ENCODE results near the gene HLA-F. TPM values are rescaled to one million over a fixed set of nuclear protein-coding genes. Genes with fewer than 3 reads are reported as not detected.
A peak's percentile ranks its signal among the peaks of the same experiment; 100 is the strongest.

Gene HLA-F
- total RNA-seq, 2 donors from 2014 or later, result 0.48 to 3.9 TPM

DNA sequence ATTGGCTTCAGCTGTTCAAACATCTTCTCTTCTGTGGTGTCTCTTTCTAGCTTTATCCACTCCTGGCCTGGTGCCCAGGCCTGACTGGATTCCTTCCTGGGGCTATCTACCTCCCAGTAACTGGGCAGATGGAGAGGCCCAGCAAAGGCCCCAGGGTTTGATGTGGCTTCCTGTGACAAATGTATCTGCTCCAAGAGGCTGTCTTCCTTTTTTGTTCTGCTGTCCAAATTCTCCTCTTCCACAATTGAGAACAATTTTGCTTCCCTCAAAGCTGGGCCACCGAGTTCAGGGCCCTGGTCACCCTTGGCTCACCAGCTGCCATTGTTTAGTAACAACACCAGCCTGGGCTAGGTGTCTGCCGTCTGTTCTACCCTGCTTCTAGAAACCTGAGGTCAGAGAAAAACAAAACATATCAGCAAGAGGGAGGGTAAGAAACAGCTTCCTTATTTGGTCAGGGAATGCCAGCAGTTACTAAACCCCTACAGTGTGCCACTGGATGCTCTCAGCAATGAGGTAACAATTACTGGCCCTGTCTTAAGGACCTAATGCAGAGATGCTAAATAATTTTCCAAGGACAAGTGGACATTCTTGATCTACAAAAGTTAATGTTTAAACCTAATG lies 46.1 kb upstream of the HLA-F start:
- H3K4me1 Mint-ChIP-seq, result peaks cover 19% of the 10 kb centered on the region
- WGBS, 2 experiments (ENCODE audit: insufficient coverage in 1 of 2, insufficient read length in 1 of 2), result 74 to 100% methylated on average over 1 to 2 of the region's 2 CpGs
- no peaks in the 10 kb centered on the region for H3K9me3 ChIP-seq (ENCODE audit: control insufficient read depth, low read length)
- peak overlapping the region; percentile 13 for H3K27ac ChIP-seq (ENCODE audit: low read depth, low read length)
- H3K36me3 ChIP-seq (ENCODE audit: control insufficient read depth, insufficient read depth, low read length), result no peaks in the 10 kb centered on the region
- H3K4me3 Mint-ChIP-seq, result no peak overlapping the region
- TF ChIP-seq, protein P1, sequence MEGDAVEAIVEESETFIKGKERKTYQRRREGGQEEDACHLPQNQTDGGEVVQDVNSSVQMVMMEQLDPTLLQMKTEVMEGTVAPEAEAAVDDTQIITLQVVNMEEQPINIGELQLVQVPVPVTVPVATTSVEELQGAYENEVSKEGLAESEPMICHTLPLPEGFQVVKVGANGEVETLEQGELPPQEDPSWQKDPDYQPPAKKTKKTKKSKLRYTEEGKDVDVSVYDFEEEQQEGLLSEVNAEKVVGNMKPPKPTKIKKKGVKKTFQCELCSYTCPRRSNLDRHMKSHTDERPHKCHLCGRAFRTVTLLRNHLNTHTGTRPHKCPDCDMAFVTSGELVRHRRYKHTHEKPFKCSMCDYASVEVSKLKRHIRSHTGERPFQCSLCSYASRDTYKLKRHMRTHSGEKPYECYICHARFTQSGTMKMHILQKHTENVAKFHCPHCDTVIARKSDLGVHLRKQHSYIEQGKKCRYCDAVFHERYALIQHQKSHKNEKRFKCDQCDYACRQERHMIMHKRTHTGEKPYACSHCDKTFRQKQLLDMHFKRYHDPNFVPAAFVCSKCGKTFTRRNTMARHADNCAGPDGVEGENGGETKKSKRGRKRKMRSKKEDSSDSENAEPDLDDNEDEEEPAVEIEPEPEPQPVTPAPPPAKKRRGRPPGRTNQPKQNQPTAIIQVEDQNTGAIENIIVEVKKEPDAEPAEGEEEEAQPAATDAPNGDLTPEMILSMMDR (conservative IDR thresholded peaks at IDR 0.05), result no peak
- DNase-seq, result no peak
- peaks cover 5% of the 10 kb centered on the region for H3K27me3 Mint-ChIP-seq (ENCODE audit: insufficient read depth)
- H3K4me3 ChIP-seq (ENCODE audit: low read length), result no peak overlapping the region
- no peaks in the 10 kb centered on the region for H3K36me3 Mint-ChIP-seq (ENCODE audit: low read depth)
- no peaks in the 10 kb centered on the region for H3K9me3 Mint-ChIP-seq
- H3K27me3 ChIP-seq (ENCODE audit: control insufficient read depth, insufficient read depth, low read length, poor library complexity, severe bottlenecking), result no peaks in the 10 kb centered on the region
- no peaks in the 10 kb centered on the region for H3K4me1 ChIP-seq (ENCODE audit: control insufficient read depth, insufficient read depth, low read length)
- H3K27ac Mint-ChIP-seq, result peak overlapping the region; percentile 73
- no peak overlapping the region for H3K9ac ChIP-seq (ENCODE audit: extremely low read depth, low read length, poor library complexity, severe bottlenecking)

DNA sequence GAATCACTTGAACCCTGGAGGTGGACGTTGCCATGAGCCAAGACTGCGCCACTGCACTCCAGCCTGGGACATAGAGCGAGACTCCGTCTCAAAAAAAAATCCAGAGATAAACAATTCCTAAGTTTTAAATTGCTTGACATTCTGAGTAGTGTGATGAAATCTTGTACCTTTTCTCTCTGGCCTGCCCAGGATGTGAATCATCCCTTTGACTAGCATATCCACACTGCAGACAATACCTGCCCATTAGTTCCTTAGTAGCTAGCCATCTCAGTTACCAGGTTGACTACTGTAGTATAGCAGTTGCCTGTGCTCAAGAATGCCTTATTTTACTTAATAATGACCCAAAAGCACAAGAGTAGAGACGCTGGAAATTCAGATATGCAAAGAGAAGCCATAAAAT lies 45.1 kb upstream of the HLA-F start:
- DNase-seq, result no peak
- TF ChIP-seq, protein P1 (conservative IDR thresholded peaks at IDR 0.05), result no peak
- no peaks in the 10 kb centered on the region for H3K27me3 ChIP-seq (ENCODE audit: control insufficient read depth, insufficient read depth, low read length, poor library complexity, severe bottlenecking)
- no peaks in the 10 kb centered on the region for H3K36me3 ChIP-seq (ENCODE audit: control insufficient read depth, insufficient read depth, low read length)
- no peaks in the 10 kb centered on the region for H3K4me1 ChIP-seq (ENCODE audit: control insufficient read depth, insufficient read depth, low read length)
- WGBS, 2 experiments (ENCODE audit: insufficient coverage in 1 of 2, insufficient read length in 1 of 2), result 95 to 100% methylated on average over 4 to 5 of the region's 5 CpGs
- Mint-ChIP-seq H3K27me3 (ENCODE audit: insufficient read depth) (peaks cover 5% of the 10 kb centered on the region), H3K4me3 (no peak overlapping the region), H3K4me1 (peaks cover 19% of the 10 kb centered on the region), H3K36me3 (ENCODE audit: low read depth) (no peaks in the 10 kb centered on the region), H3K9me3 (no peaks in the 10 kb centered on the region), H3K27ac (no peak overlapping the region)
- H3K27ac ChIP-seq (ENCODE audit: low read depth, low read length), result no peak overlapping the region
- no peaks in the 10 kb centered on the region for H3K9me3 ChIP-seq (ENCODE audit: control insufficient read depth, low read length)
- H3K4me3 ChIP-seq (ENCODE audit: low read length), result no peak overlapping the region
- no peak overlapping the region for H3K9ac ChIP-seq (ENCODE audit: extremely low read depth, low read length, poor library complexity, severe bottlenecking)

DNA sequence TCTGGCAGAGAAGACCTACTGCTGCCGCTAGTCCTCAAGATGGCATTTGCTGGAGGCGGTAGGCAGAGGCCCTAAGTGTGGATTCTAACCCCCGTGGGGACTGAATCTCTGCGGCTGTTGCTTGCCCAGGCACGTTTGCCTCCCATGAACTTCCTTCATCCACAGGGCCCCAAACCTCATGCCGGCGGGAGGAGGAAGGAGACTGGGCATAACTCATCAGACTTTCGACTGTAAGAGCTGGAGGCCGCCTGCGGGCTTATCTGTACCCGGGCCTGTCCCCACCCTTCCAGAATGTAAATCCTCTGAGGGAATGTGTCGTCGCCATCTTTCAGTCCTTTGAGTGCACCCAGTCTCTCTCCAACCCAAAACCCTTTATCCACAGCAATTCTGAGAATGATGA lies 43.3 kb upstream of the HLA-F start:
- H3K27ac ChIP-seq (ENCODE audit: low read depth, low read length), result no peak overlapping the region
- WGBS, 2 experiments (ENCODE audit: insufficient coverage in 1 of 2, insufficient read length in 1 of 2), result 95 to 98% methylated on average over 10 to 13 of the region's 13 CpGs
- Mint-ChIP-seq H3K27me3 (ENCODE audit: insufficient read depth) (peaks cover 5% of the 10 kb centered on the region), H3K27ac (no peak overlapping the region), H3K9me3 (peaks cover 3% of the 10 kb centered on the region), H3K4me1 (peaks cover 33% of the 10 kb centered on the region), H3K4me3 (no peak overlapping the region), H3K36me3 (ENCODE audit: low read depth) (no peaks in the 10 kb centered on the region)
- peaks cover 9% of the 10 kb centered on the region for H3K4me1 ChIP-seq (ENCODE audit: control insufficient read depth, insufficient read depth, low read length)
- no peaks in the 10 kb centered on the region for H3K36me3 ChIP-seq (ENCODE audit: control insufficient read depth, insufficient read depth, low read length)
- H3K9ac ChIP-seq (ENCODE audit: extremely low read depth, low read length, poor library complexity, severe bottlenecking), result no peak overlapping the region
- no peak overlapping the region for H3K4me3 ChIP-seq (ENCODE audit: low read length)
- DNase-seq, result no peak
- TF ChIP-seq, protein P1 (conservative IDR thresholded peaks at IDR 0.05), result no peak
- H3K9me3 ChIP-seq (ENCODE audit: control insufficient read depth, low read length), result peaks cover under 1% of the 10 kb centered on the region
- H3K27me3 ChIP-seq (ENCODE audit: control insufficient read depth, insufficient read depth, low read length, poor library complexity, severe bottlenecking), result no peaks in the 10 kb centered on the region
